Type B pancreatic cell (in vitro differentiated cells): ENCODE results near the gene ERCC6. TPM values are rescaled to one million over a fixed set of nuclear protein-coding genes. Genes with fewer than 3 reads are reported as not detected.

Experiments
- DNase-seq: peaks from one replicate; pipeline ENCODE4 v3.0.0; 2021; ENCODE audit warnings: mixed read lengths; ENCODE audit not compliant: unreplicated experiment; ENCODE audit errors: extremely low spot score
- H3K27ac Mint-ChIP-seq: 2 replicates; pipeline ENCODE4 v1.8.0; 2021; ENCODE audit warnings: mild to moderate bottlenecking, mixed read lengths
- H3K27me3 Mint-ChIP-seq: 2 replicates; pipeline ENCODE4 v1.8.0; 2021; ENCODE audit warnings: mixed read lengths
- H3K36me3 Mint-ChIP-seq: 2 replicates; pipeline ENCODE4 v1.8.0; 2021; ENCODE audit warnings: mixed read lengths
- H3K4me1 Mint-ChIP-seq: one replicate; pipeline ENCODE4 v1.8.0; 2021; ENCODE audit warnings: mixed read lengths; ENCODE audit not compliant: unreplicated experiment
- H3K4me3 Mint-ChIP-seq: 2 replicates; pipeline ENCODE4 v1.8.0; 2021; ENCODE audit warnings: mild to moderate bottlenecking, mixed read lengths
- H3K9me3 Mint-ChIP-seq: 2 replicates; pipeline ENCODE4 v1.8.0; 2021; ENCODE audit warnings: mixed read lengths
- long read RNA-seq: library from polyadenylated mRNA; unstranded; transcript quantifications from one replicate; pipeline ENCODE4 v2.0.0, GENCODE V29; 2020
- total RNA-seq: library from RNA; stranded (reverse); gene quantifications from 2 replicates; pipeline ENCODE4 v1.2.1, GENCODE V29; 2021; ENCODE audit warnings: low replicate concordance
- TF ChIP-seq, protein P1 (sequence below): fragments of 200-600 bp; sonication (generic); conservative IDR thresholded peaks from 2 replicates; pipeline ENCODE4 v1.5.0; 2021; ENCODE audit warnings: antibody characterized with exemption, mild to moderate bottlenecking

ERCC6 gene
- total RNA-seq: 28.5 and 36.9 TPM in 2 replicates
- long read RNA-seq, transcript ERCC6-203 (6 exons, 3,411 nt): major isoform, 10 of 26 reads
- long read RNA-seq, partial matches to known transcripts: 5 of 26 reads
- long read RNA-seq, other reads (novel, unspliced or antisense): 11 of 26 reads

DNA sequence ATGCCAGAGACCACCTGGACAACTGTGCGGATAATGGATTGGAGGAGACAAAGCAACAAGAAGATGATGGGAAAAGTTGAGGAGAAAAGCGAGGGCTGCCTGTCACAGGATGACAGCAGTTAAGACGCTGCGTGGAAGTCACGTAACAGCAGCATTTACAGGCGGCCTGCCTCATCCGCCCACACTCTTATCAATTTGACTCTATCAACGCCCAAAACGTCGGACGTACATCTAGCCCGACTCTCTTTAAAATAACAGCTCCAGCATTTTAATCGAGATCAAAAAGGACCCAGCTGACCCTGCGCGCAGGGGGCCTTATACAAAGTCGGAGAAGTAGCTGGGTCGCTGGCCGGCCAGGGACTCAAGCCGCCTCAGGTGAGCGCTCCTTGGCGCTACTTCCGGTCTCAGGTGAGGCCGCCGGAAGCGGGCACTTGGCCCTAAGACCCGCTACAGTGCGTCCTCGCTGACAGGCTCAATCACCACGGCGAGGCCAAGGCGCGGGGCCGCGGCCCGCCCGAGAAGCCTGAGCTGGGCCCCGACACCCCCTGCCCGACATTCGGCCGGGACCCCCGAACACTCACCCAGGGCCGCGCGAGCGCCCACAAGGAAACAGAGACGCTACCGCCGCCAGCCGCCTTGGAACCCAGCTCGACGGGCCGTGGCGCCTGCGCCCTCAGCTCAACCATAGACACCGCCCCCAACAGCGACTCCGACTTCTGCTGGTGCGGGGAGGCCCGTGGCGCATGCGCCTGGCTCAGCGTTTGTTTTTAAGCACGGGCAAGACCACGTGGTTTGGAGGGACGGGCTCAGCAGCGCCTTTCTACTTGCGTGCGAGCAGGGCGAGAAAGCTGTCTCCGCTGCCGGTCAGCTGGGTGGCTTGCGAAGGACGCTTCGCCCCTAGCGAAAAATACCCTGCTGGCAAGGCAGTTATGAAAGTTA, at the start of gene ERCC6:
TSS of gene ERCC6 (minus strand) at position 741 of the 939 bp plus-strand sequence.
- H3K9me3 Mint-ChIP-seq: peaks cover 5% of the 10 kb centered on the region
- peak; percentile 98 for DNase-seq
- peaks cover 13% of the 10 kb centered on the region for H3K36me3 Mint-ChIP-seq
- peaks cover 24% of the 10 kb centered on the region for H3K4me1 Mint-ChIP-seq
- peak within 1 kb of the TSS; percentile 97 for H3K27ac Mint-ChIP-seq
- H3K4me3 Mint-ChIP-seq: peak within 1 kb of the TSS; percentile 94
- TF ChIP-seq, protein P1, sequence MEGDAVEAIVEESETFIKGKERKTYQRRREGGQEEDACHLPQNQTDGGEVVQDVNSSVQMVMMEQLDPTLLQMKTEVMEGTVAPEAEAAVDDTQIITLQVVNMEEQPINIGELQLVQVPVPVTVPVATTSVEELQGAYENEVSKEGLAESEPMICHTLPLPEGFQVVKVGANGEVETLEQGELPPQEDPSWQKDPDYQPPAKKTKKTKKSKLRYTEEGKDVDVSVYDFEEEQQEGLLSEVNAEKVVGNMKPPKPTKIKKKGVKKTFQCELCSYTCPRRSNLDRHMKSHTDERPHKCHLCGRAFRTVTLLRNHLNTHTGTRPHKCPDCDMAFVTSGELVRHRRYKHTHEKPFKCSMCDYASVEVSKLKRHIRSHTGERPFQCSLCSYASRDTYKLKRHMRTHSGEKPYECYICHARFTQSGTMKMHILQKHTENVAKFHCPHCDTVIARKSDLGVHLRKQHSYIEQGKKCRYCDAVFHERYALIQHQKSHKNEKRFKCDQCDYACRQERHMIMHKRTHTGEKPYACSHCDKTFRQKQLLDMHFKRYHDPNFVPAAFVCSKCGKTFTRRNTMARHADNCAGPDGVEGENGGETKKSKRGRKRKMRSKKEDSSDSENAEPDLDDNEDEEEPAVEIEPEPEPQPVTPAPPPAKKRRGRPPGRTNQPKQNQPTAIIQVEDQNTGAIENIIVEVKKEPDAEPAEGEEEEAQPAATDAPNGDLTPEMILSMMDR: peak; percentile 32
- H3K27me3 Mint-ChIP-seq: peaks cover 16% of the 10 kb centered on the region

DNA sequence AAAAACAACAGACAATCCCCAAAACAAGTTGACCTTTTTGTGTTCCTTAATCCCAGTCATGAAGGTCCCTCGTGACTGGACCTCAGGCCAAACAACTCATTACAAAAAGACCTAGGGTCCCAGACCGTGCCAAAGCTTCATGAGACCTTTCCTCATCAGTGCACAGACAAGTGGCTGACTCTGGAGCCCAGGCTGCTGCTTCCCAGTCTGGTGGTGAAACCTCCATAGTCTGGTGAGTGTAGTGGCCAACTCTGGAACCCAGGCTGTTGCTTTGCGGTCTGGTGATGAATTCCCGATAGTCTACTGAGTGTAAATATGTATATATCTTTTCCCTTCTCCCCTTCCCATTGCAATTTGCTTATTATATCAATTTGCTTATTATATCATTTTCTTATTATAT, 49.1 kb upstream of the ERCC6 start:
- Mint-ChIP-seq H3K27me3 (peaks cover 19% of the 10 kb centered on the region), H3K36me3 (no peaks in the 10 kb centered on the region)
- TF ChIP-seq, protein P1: no peak

DNA sequence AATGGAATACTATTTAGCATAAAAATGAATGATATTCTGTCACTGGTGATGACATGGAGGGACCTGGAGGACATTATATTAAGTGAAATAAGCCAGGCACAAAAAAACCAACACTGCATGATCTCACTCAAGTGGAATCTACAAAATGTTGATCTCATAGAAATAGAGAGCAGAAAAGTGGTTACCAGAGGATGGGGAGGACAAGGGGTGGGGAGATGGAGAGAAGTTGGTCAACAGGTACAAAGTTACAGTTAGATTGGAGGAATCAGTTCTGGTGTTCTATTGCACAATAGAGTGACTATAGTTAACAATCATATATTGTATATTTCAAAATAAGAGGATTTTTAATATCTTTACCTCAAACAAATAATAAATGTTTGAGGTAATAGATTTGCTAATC, 46.5 kb upstream of the ERCC6 start:
- Mint-ChIP-seq H3K27me3 (peaks cover 14% of the 10 kb centered on the region), H3K4me1 (no peaks in the 10 kb centered on the region), H3K27ac (no peak overlapping the region), H3K36me3 (no peaks in the 10 kb centered on the region), H3K9me3 (no peaks in the 10 kb centered on the region), H3K4me3 (no peak overlapping the region)
- DNase-seq: no peak
- TF ChIP-seq, protein P1: no peak

More for the DNA sequence above, 49.1 kb upstream of the ERCC6 start:
- Mint-ChIP-seq H3K27ac (no peak overlapping the region), H3K9me3 (no peaks in the 10 kb centered on the region), H3K4me3 (no peak overlapping the region), H3K4me1 (no peaks in the 10 kb centered on the region)
- no peak for DNase-seq

DNA sequence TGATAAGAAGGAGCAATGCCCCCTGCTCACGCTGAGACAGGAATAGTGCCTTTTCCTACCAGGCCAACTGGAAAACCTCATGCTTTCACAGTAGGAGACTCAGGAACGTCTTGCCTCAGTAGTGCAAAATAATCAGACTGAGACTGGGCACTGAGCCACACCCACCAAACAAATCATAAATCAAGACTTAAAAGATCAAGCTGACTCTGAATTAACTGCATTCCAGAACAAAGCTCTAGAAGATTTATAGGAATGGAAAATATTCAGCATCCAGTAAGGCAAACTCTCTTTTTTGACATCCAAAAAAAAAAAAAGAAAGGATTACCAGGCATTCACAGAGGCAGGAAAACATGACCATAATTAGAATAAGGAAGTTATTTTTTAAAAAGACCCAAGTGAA, 40.7 kb upstream of the ERCC6 start:
- Mint-ChIP-seq H3K27ac (peak overlapping the region; percentile 48), H3K4me3 (no peak overlapping the region), H3K4me1 (peaks cover 8% of the 10 kb centered on the region), H3K36me3 (no peaks in the 10 kb centered on the region), H3K9me3 (peaks cover 8% of the 10 kb centered on the region), H3K27me3 (peaks cover 8% of the 10 kb centered on the region)
- TF ChIP-seq, protein P1: no peak
- DNase-seq: no peak

DNA sequence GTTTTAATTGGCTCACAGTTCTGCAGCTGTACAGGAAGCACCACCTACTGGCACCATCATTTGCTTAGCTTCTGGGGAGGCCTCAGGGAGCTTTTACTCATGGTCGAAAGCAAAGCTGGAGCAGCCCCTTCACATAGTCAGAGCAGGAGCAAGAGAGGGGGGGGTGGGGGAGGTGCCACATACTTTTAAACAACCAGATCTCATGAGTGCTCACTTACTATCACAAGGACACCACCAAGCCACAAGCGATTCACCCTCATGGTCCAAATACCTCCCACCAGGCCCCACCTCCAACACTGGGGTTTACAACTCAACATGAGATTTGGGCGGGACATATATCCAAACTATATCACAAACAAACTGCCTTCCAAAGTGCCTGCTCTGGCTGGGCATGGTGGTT, 39.5 kb upstream of the ERCC6 start:
- no peaks in the 10 kb centered on the region for H3K36me3 Mint-ChIP-seq
- peaks cover 8% of the 10 kb centered on the region for H3K4me1 Mint-ChIP-seq
- H3K9me3 Mint-ChIP-seq: peaks cover 8% of the 10 kb centered on the region
- H3K27me3 Mint-ChIP-seq: peaks cover 3% of the 10 kb centered on the region
- no peak overlapping the region for H3K27ac Mint-ChIP-seq
- no peak for DNase-seq
- TF ChIP-seq, protein P1: no peak
- no peak overlapping the region for H3K4me3 Mint-ChIP-seq
